Measurements from ENCODE around the gene FAM47A.

The FAM47A gene

DNA sequence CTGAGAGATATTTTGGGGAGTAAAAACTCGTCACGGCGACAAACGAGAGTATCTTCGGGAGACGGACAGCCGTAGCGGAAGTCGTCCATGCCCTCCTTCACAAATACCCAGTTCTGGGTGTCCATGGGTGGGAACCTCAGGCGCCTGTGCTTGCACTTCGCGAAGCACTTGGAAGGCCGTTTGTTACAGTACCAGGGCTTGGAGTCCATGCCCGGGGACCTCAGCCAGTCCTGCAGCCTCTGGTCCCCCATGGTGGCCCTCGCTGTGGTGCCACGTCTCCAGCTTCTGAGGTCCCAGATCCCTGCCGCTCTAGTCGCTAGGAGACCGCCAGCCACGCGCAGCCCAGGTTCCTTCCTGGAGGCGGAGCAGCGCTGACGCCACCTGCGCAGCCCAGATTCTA lies at the start of gene FAM47A:
Gene FAM47A, minus strand, starts transcription at position 287 of the 400 bp plus-strand sequence. Its CDS starts 36 bp downstream, at position 251.
- no peak for DNase-seq

- DNase-seq = no peak
Observed at GRCh38 chrX:34147345-34147744, 15.2 kb upstream of the FAM47A start.

GRCh38 chrX:34146906-34147305 lies 14.8 kb upstream of the FAM47A start:
- no peak for DNase-seq

DNA sequence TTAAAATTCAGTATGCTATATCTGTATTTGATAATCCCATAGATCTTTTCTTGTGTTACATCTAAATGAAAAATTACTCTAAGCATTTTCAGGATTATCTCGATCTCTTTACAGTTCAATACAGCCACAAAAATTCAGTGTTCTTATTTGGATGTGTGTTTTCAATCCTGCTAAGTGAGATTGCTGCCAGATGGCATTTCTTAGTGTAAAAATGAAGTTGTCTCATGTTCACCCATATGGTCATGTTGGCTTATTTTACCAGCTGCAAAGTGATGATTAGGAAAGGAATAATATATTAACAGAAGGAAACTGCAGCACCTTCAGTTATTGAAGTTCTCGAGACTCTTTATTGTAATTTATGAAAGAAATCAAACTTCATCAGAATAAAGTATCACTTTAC lies 12.1 kb upstream of the FAM47A start:
- no peak for DNase-seq

- no peak for DNase-seq
Observed at GRCh38 chrX:34140816-34141215, 8.7 kb upstream of the FAM47A start.

- DNase-seq = no peak
Observed at GRCh38 chrX:34130980-34131744, 952 bp downstream of the FAM47A start.

- DNase-seq = no peak
Observed at GRCh38 chrX:34130501-34130900, 1.6 kb downstream of the FAM47A start.

DNA sequence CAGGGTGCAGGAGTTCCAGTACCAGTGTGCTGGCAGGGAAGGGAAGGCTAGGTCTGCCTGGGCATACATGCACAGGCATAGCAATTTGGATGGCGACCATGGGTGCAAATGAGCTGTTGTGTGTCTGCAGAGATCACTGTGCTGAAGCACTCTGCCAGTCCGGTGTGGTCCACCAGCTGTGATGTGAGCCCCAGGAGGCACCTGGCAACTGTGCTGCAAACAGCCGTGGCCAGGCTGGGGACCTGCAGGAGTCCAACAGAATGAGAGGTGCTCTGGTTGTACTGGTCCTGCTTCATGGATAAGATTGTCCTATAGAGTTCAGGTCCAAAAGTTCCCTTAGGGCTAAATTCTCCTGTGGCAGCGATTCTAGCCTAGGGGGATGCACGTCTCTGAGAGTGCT lies 6.1 kb downstream of the FAM47A start:
- DNase-seq = no peak

GRCh38 chrX:34119122-34119521 lies 13.0 kb downstream of the FAM47A start:
- no peak for DNase-seq

GRCh38 chrX:34112459-34112858 lies 19.7 kb downstream of the FAM47A start:
- DNase-seq = no peak
